ENCODE data around the gene UBXN11. TPM values are rescaled to one million over a fixed set of nuclear protein-coding genes. Genes with fewer than 3 reads are reported as not detected.

UBXN11 gene
- total and polyA plus RNA-seq, 5 donors from 2014 or later, result 8.1 to 30.8 (median 11.5) TPM

- no peaks in the 10 kb centered on the region for H3K27me3 ChIP-seq (ENCODE audit: control insufficient read depth, insufficient read depth, low read length)
- ATAC-seq (ENCODE audit: low read depth in 2 of 2) (no peak), DNase-seq (no peak)
- H3K4me3 ChIP-seq (ENCODE audit: low read depth, low read length), result peak overlapping the region; percentile 77
- Mint-ChIP-seq H3K4me1 (peaks cover 14 to 90% (median 57%) of the 10 kb centered on the region in 4 donors), H3K4me3 (peak overlapping the region; percentile 91 to 96 (median 93)), H3K27me3 (no peaks in the 10 kb centered on the region), H3K9me3 (no peaks in the 10 kb centered on the region), H3K36me3 (peaks cover 25% of the 10 kb centered on the region), H3K27ac (peak overlapping the region; percentile 82 to 96 (median 95))
- no peaks in the 10 kb centered on the region for H3K9me3 ChIP-seq (ENCODE audit: control insufficient read depth in 2 of 2, low read length in 2 of 2)
- peaks cover 18% of the 10 kb centered on the region for H3K36me3 ChIP-seq (ENCODE audit: control insufficient read depth, insufficient read depth, low read length)
- peaks cover 97% of the 10 kb centered on the region for H3K4me1 ChIP-seq (ENCODE audit: control insufficient read depth, insufficient read depth, low read length, poor library complexity, severe bottlenecking)
- peak overlapping the region; percentile 93 for H3K27ac ChIP-seq (ENCODE audit: insufficient read depth, low read length, poor library complexity, severe bottlenecking)
These were observed 25.1 kb downstream of the UBXN11 start for GRCh38 chr1:26281091-26281958.

GRCh38 chr1:26280333-26281042, 25.9 kb downstream of the UBXN11 start:
- H3K4me3 Mint-ChIP-seq, result peak overlapping the region; percentile 91 to 96 (median 93)
- H3K9me3 ChIP-seq (ENCODE audit: control insufficient read depth in 2 of 2, low read length in 2 of 2), result no peaks in the 10 kb centered on the region
- peaks cover 97% of the 10 kb centered on the region for H3K4me1 ChIP-seq (ENCODE audit: control insufficient read depth, insufficient read depth, low read length, poor library complexity, severe bottlenecking)
- H3K4me3 ChIP-seq (ENCODE audit: low read depth, low read length), result peak overlapping the region; percentile 77
- no peaks in the 10 kb centered on the region for H3K27me3 ChIP-seq (ENCODE audit: control insufficient read depth, insufficient read depth, low read length)
- peaks cover 25% of the 10 kb centered on the region for H3K36me3 Mint-ChIP-seq
- H3K27ac Mint-ChIP-seq, result peak overlapping the region; percentile 82 to 95 (median 92)
- H3K9me3 Mint-ChIP-seq, result no peaks in the 10 kb centered on the region
- ATAC-seq (ENCODE audit: low read depth in 2 of 2), result no peak
- no peaks in the 10 kb centered on the region for H3K27me3 Mint-ChIP-seq
- H3K36me3 ChIP-seq (ENCODE audit: control insufficient read depth, insufficient read depth, low read length), result peaks cover 18% of the 10 kb centered on the region
- DNase-seq, result peak in 2 of 3 donors; percentile 19 to 40
- H3K4me1 Mint-ChIP-seq, result peaks cover 18 to 90% (median 60%) of the 10 kb centered on the region in 4 donors
- peak overlapping the region; percentile 93 for H3K27ac ChIP-seq (ENCODE audit: insufficient read depth, low read length, poor library complexity, severe bottlenecking)

GRCh38 chr1:26279456-26280332, 26.7 kb downstream of the UBXN11 start, which contains the start of gene SH3BGRL3:
Gene SH3BGRL3, plus strand, starts transcription at chr1:26280086. Its CDS starts 70 bp downstream, at chr1:26280156.
- no peaks in the 10 kb centered on the region for H3K27me3 Mint-ChIP-seq
- H3K36me3 Mint-ChIP-seq, result peaks cover 22% of the 10 kb centered on the region
- Histone ChIP-seq H3K27me3 (ENCODE audit: control insufficient read depth, insufficient read depth, low read length) (no peaks in the 10 kb centered on the region), H3K4me3 (ENCODE audit: low read depth, low read length) (peak within 1 kb of the TSS; percentile 90), H3K4me1 (ENCODE audit: control insufficient read depth, insufficient read depth, low read length, poor library complexity, severe bottlenecking) (peaks cover 92% of the 10 kb centered on the region), H3K36me3 (ENCODE audit: control insufficient read depth, insufficient read depth, low read length) (peaks cover 21% of the 10 kb centered on the region), H3K27ac (ENCODE audit: insufficient read depth, low read length, poor library complexity, severe bottlenecking) (peak within 1 kb of the TSS; percentile 93), H3K9me3 (ENCODE audit: control insufficient read depth in 2 of 2, low read length in 2 of 2) (no peaks in the 10 kb centered on the region)
- peak; percentile 82 to 92 (median 87) for DNase-seq
- H3K4me1 Mint-ChIP-seq, result peaks cover 16 to 84% (median 56%) of the 10 kb centered on the region in 4 donors
- H3K9me3 Mint-ChIP-seq, result no peaks in the 10 kb centered on the region
- H3K27ac Mint-ChIP-seq, result peak within 1 kb of the TSS; percentile 82 to 99 (median 95)
- peak; percentile 61 to 67 for ATAC-seq (ENCODE audit: low read depth in 2 of 2)
- peak within 1 kb of the TSS; percentile 91 to 96 (median 93) for H3K4me3 Mint-ChIP-seq

GRCh38 chr1:26278724-26279455, 27.5 kb downstream of the UBXN11 start:
- peaks cover 83% of the 10 kb centered on the region for H3K4me1 ChIP-seq (ENCODE audit: control insufficient read depth, insufficient read depth, low read length, poor library complexity, severe bottlenecking)
- peak overlapping the region; percentile 90 for H3K4me3 ChIP-seq (ENCODE audit: low read depth, low read length)
- H3K36me3 ChIP-seq (ENCODE audit: control insufficient read depth, insufficient read depth, low read length), result peaks cover 21% of the 10 kb centered on the region
- no peaks in the 10 kb centered on the region for H3K27me3 ChIP-seq (ENCODE audit: control insufficient read depth, insufficient read depth, low read length)
- Mint-ChIP-seq H3K36me3 (peaks cover 23% of the 10 kb centered on the region), H3K27ac (peak overlapping the region; percentile 82 to 99 (median 92)), H3K4me1 (peaks cover 14 to 76% (median 54%) of the 10 kb centered on the region in 4 donors), H3K4me3 (peak overlapping the region; percentile 91 to 96 (median 93)), H3K9me3 (no peaks in the 10 kb centered on the region), H3K27me3 (no peaks in the 10 kb centered on the region)
- peak overlapping the region; percentile 93 for H3K27ac ChIP-seq (ENCODE audit: insufficient read depth, low read length, poor library complexity, severe bottlenecking)
- ATAC-seq (ENCODE audit: low read depth in 2 of 2), result no peak
- DNase-seq, result peak in 2 of 3 donors; percentile 29 to 43
- H3K9me3 ChIP-seq (ENCODE audit: control insufficient read depth in 2 of 2, low read length in 2 of 2), result no peaks in the 10 kb centered on the region

- Histone ChIP-seq H3K9me3 (ENCODE audit: control insufficient read depth in 2 of 2, low read length in 2 of 2) (no peaks in the 10 kb centered on the region), H3K4me1 (ENCODE audit: control insufficient read depth, insufficient read depth, low read length, poor library complexity, severe bottlenecking) (peaks cover 78% of the 10 kb centered on the region), H3K36me3 (ENCODE audit: control insufficient read depth, insufficient read depth, low read length) (peaks cover 22% of the 10 kb centered on the region), H3K4me3 (ENCODE audit: low read depth, low read length) (no peak overlapping the region), H3K27me3 (ENCODE audit: control insufficient read depth, insufficient read depth, low read length) (no peaks in the 10 kb centered on the region), H3K27ac (ENCODE audit: insufficient read depth, low read length, poor library complexity, severe bottlenecking) (peak overlapping the region; percentile 93)
- no peaks in the 10 kb centered on the region for H3K27me3 Mint-ChIP-seq
- no peak for DNase-seq
- H3K36me3 Mint-ChIP-seq, result peaks cover 20% of the 10 kb centered on the region
- no peak for ATAC-seq (ENCODE audit: low read depth in 2 of 2)
- no peaks in the 10 kb centered on the region for H3K9me3 Mint-ChIP-seq
- peak overlapping the region; percentile 82 to 99 (median 90) for H3K27ac Mint-ChIP-seq
- H3K4me1 Mint-ChIP-seq, result peaks cover 14 to 70% (median 50%) of the 10 kb centered on the region in 4 donors
- peak overlapping the region; percentile 27 to 93 (median 92) for H3K4me3 Mint-ChIP-seq
These were observed 28.1 kb downstream of the UBXN11 start for GRCh38 chr1:26278303-26278702.

- peaks cover 14 to 64% (median 44%) of the 10 kb centered on the region in 4 donors for H3K4me1 Mint-ChIP-seq
- H3K9me3 Mint-ChIP-seq, result no peaks in the 10 kb centered on the region
- Histone ChIP-seq H3K27me3 (ENCODE audit: control insufficient read depth, insufficient read depth, low read length) (no peaks in the 10 kb centered on the region), H3K27ac (ENCODE audit: insufficient read depth, low read length, poor library complexity, severe bottlenecking) (peak overlapping the region; percentile 93), H3K36me3 (ENCODE audit: control insufficient read depth, insufficient read depth, low read length) (peaks cover 21% of the 10 kb centered on the region), H3K4me3 (ENCODE audit: low read depth, low read length) (no peak overlapping the region), H3K9me3 (ENCODE audit: control insufficient read depth in 2 of 2, low read length in 2 of 2) (no peaks in the 10 kb centered on the region), H3K4me1 (ENCODE audit: control insufficient read depth, insufficient read depth, low read length, poor library complexity, severe bottlenecking) (peaks cover 72% of the 10 kb centered on the region)
- H3K27ac Mint-ChIP-seq, result peak overlapping the region; percentile 82 to 99 (median 90)
- no peak for ATAC-seq (ENCODE audit: low read depth in 2 of 2)
- peak overlapping the region in 2 of 4 donors; percentile 88 to 93 for H3K4me3 Mint-ChIP-seq
- no peaks in the 10 kb centered on the region for H3K27me3 Mint-ChIP-seq
- no peak for DNase-seq
- peaks cover 22% of the 10 kb centered on the region for H3K36me3 Mint-ChIP-seq
These were observed 28.7 kb downstream of the UBXN11 start for GRCh38 chr1:26277719-26278118.
